Activated CD4-positive, alpha-beta memory T cell treated with anti-CD3 and anti-CD28 coated beads for 36 hours (primary cell): ENCODE data around the gene XKR8. TPM values are rescaled to one million over a fixed set of nuclear protein-coding genes. Genes with fewer than 3 reads are reported as not detected.

Experiments used
- CTCF ChIA-PET: fragments of 350-600 bp; sonication (Branson Sonifier 250); formaldehyde crosslinking; loops from one replicate; lab custom pipeline; 2021; ENCODE audit warnings: antibody characterized with exemption, inconsistent platforms; lab: Charles Lee
- POLR2A ChIA-PET: fragments of 350-600 bp; sonication (Branson Sonifier 250); formaldehyde crosslinking; loops from one replicate; lab custom pipeline; 2021; ENCODE audit warnings: antibody characterized with exemption; lab: Charles Lee
- DNase-seq: peaks from one replicate; pipeline ENCODE4 v3.0.0-alpha.2; 2020
- H3K27ac Mint-ChIP-seq: one replicate; pipeline ENCODE4 v1.8.0; 2021; ENCODE audit warnings: mixed read lengths
- H3K27me3 Mint-ChIP-seq: one replicate; pipeline ENCODE4 v1.8.0; 2021; ENCODE audit warnings: mixed read lengths
- H3K36me3 Mint-ChIP-seq: one replicate; pipeline ENCODE4 v1.8.0; 2021; ENCODE audit warnings: mixed read lengths
- H3K4me1 Mint-ChIP-seq: one replicate; pipeline ENCODE4 v1.8.0; 2021; ENCODE audit warnings: low read depth, mixed read lengths
- H3K4me3 Mint-ChIP-seq: one replicate; pipeline ENCODE4 v1.8.0; 2021; ENCODE audit warnings: mild to moderate bottlenecking, mixed read lengths
- H3K9me3 Mint-ChIP-seq: one replicate; pipeline ENCODE4 v1.8.0; 2021; ENCODE audit warnings: mixed read lengths
- intact Hi-C: fragments of 100-400 bp; cut with micrococcal nuclease; formaldehyde crosslinking; loops from one replicate; pipeline ENCODE4 v1.15.1; 2023
- total RNA-seq, 2 experiments: library from RNA; stranded (reverse); gene quantifications; one replicate each; pipeline ENCODE4 v1.2.3, GENCODE V29; 2021

Gene XKR8
- total RNA-seq, 2 experiments from 2014 or later: 7.1 to 8.9 TPM

- intact Hi-C loops: no loop called here
- Mint-ChIP-seq H3K4me1 (peaks cover 17% of the 10 kb centered on the region), H3K9me3 (no peaks in the 10 kb centered on the region), H3K27ac (no peak overlapping the region), H3K36me3 (no peaks in the 10 kb centered on the region), H3K4me3 (no peak overlapping the region), H3K27me3 (no peaks in the 10 kb centered on the region)
- CTCF ChIA-PET: interaction anchor here (0.9 to 4.2 kb wide), 2 partner anchors 8 to 16 kb away, joined by 3 to 14 read pairs; no protein-coding TSS in a partner anchor
- DNase-seq: no peak
- POLR2A ChIA-PET: no interaction called here
Measured at GRCh38 chr1:27956761-27957160, 3.0 kb upstream of the XKR8 start.

GRCh38 chr1:27957655-27958054, 2.1 kb upstream of the XKR8 start:
- Mint-ChIP-seq H3K27ac (no peak overlapping the region), H3K27me3 (no peaks in the 10 kb centered on the region), H3K4me3 (no peak overlapping the region), H3K4me1 (peaks cover 20% of the 10 kb centered on the region), H3K9me3 (no peaks in the 10 kb centered on the region), H3K36me3 (no peaks in the 10 kb centered on the region)
- intact Hi-C loops: no loop called here
- ChIA-PET POLR2A (no interaction called here), CTCF (interaction anchor here (0.9 to 4.2 kb wide), 2 partner anchors 9 to 17 kb away, joined by 3 to 14 read pairs; no protein-coding TSS in a partner anchor)
- no peak for DNase-seq

- ChIA-PET CTCF (interaction anchor here (0.9 to 4.2 kb wide), 3 partner anchors 18 to 289 kb away, joined by 3 to 14 read pairs (median 4); no protein-coding TSS in a partner anchor), POLR2A (no interaction called here)
- no peak for DNase-seq
- Mint-ChIP-seq H3K27me3 (no peaks in the 10 kb centered on the region), H3K4me3 (no peak overlapping the region), H3K27ac (no peak overlapping the region), H3K4me1 (peaks cover 20% of the 10 kb centered on the region), H3K36me3 (no peaks in the 10 kb centered on the region), H3K9me3 (no peaks in the 10 kb centered on the region)
- intact Hi-C loops: no loop called here
Measured at GRCh38 chr1:27958513-27958912, 1.3 kb upstream of the XKR8 start.

- H3K9me3 Mint-ChIP-seq: no peaks in the 10 kb centered on the region
- peaks cover 20% of the 10 kb centered on the region for H3K4me1 Mint-ChIP-seq
- peak overlapping the region; percentile 43 for H3K27ac Mint-ChIP-seq
- no peak for DNase-seq
- CTCF ChIA-PET: interaction anchor here (1.2 to 4.2 kb wide), 2 partner anchors 20 kb away, joined by 5 to 14 read pairs; no protein-coding TSS in a partner anchor
- intact Hi-C loops: no loop called here
- H3K4me3 Mint-ChIP-seq: peak overlapping the region; percentile 78
- no peaks in the 10 kb centered on the region for H3K27me3 Mint-ChIP-seq
- POLR2A ChIA-PET: interaction anchor here (1.4 kb wide), 1 partner anchor 10 kb away, joined by 3 read pairs; no protein-coding TSS in a partner anchor
- peaks cover 2% of the 10 kb centered on the region for H3K36me3 Mint-ChIP-seq
Measured at GRCh38 chr1:27960762-27961645, 1.2 kb downstream of the XKR8 start.

GRCh38 chr1:27961646-27962221, 2.0 kb downstream of the XKR8 start:
- Mint-ChIP-seq H3K27ac (peak overlapping the region; percentile 43), H3K9me3 (no peaks in the 10 kb centered on the region), H3K4me3 (peak overlapping the region; percentile 78), H3K36me3 (peaks cover 6% of the 10 kb centered on the region), H3K27me3 (no peaks in the 10 kb centered on the region), H3K4me1 (peaks cover 20% of the 10 kb centered on the region)
- intact Hi-C loops: no loop called here
- DNase-seq: no peak
- CTCF ChIA-PET: interaction anchor here (1.2 kb wide), 1 partner anchor 21 kb away, joined by 5 read pairs; no protein-coding TSS in a partner anchor
- POLR2A ChIA-PET: interaction anchor here (1.4 kb wide), 1 partner anchor 9 kb away, joined by 3 read pairs; no protein-coding TSS in a partner anchor

- H3K27me3 Mint-ChIP-seq: no peaks in the 10 kb centered on the region
- ChIA-PET POLR2A (no interaction called here), CTCF (no interaction called here)
- H3K27ac Mint-ChIP-seq: no peak overlapping the region
- H3K9me3 Mint-ChIP-seq: no peaks in the 10 kb centered on the region
- peaks cover 13% of the 10 kb centered on the region for H3K36me3 Mint-ChIP-seq
- DNase-seq: no peak
- peaks cover 29% of the 10 kb centered on the region for H3K4me1 Mint-ChIP-seq
- intact Hi-C loops: no loop called here
- no peak overlapping the region for H3K4me3 Mint-ChIP-seq
Measured at GRCh38 chr1:27963393-27963792, 3.6 kb downstream of the XKR8 start.

- Mint-ChIP-seq H3K4me1 (peaks cover 32% of the 10 kb centered on the region), H3K36me3 (peaks cover 18% of the 10 kb centered on the region), H3K27ac (no peak overlapping the region), H3K4me3 (no peak overlapping the region), H3K9me3 (no peaks in the 10 kb centered on the region), H3K27me3 (no peaks in the 10 kb centered on the region)
- intact Hi-C loops: no loop called here
- ChIA-PET CTCF (no interaction called here), POLR2A (no interaction called here)
- DNase-seq: no peak
Measured at GRCh38 chr1:27966402-27967105, 6.8 kb downstream of the XKR8 start.

GRCh38 chr1:27967106-27967883, 7.5 kb downstream of the XKR8 start:
- Mint-ChIP-seq H3K27me3 (no peaks in the 10 kb centered on the region), H3K36me3 (peaks cover 18% of the 10 kb centered on the region), H3K9me3 (no peaks in the 10 kb centered on the region), H3K27ac (peak overlapping the region; percentile 63), H3K4me1 (peaks cover 27% of the 10 kb centered on the region), H3K4me3 (no peak overlapping the region)
- ChIA-PET POLR2A (no interaction called here), CTCF (interaction anchor here (1.0 kb wide), 1 partner anchor 110 kb away, joined by 3 read pairs; no protein-coding TSS in a partner anchor)
- intact Hi-C loops: no loop called here
- no peak for DNase-seq

- ChIA-PET CTCF (interaction anchor here (1.0 kb wide), 1 partner anchor 110 kb away, joined by 3 read pairs; no protein-coding TSS in a partner anchor), POLR2A (interaction anchor here (0.7 kb wide), 1 partner anchor 16 kb away, joined by 3 read pairs; no protein-coding TSS in a partner anchor)
- no peaks in the 10 kb centered on the region for H3K9me3 Mint-ChIP-seq
- peak; percentile 31 for DNase-seq
- peaks cover 27% of the 10 kb centered on the region for H3K4me1 Mint-ChIP-seq
- H3K27me3 Mint-ChIP-seq: no peaks in the 10 kb centered on the region
- intact Hi-C loops: no loop called here
- peak overlapping the region; percentile 63 for H3K27ac Mint-ChIP-seq
- no peak overlapping the region for H3K4me3 Mint-ChIP-seq
- peaks cover 21% of the 10 kb centered on the region for H3K36me3 Mint-ChIP-seq
Measured at GRCh38 chr1:27967884-27968466, 8.2 kb downstream of the XKR8 start.

- Mint-ChIP-seq H3K4me1 (peaks cover 27% of the 10 kb centered on the region), H3K4me3 (no peak overlapping the region), H3K36me3 (peaks cover 21% of the 10 kb centered on the region), H3K9me3 (no peaks in the 10 kb centered on the region), H3K27ac (peak overlapping the region; percentile 63), H3K27me3 (no peaks in the 10 kb centered on the region)
- intact Hi-C loops: no loop called here
- POLR2A ChIA-PET: interaction anchor here (0.7 kb wide), 1 partner anchor 15 kb away, joined by 3 read pairs; no protein-coding TSS in a partner anchor
- CTCF ChIA-PET: interaction anchor here (1.0 kb wide), 2 partner anchors 30 to 111 kb away, joined by 3 to 4 read pairs; no protein-coding TSS in a partner anchor
- peak; percentile 30 for DNase-seq
Measured at GRCh38 chr1:27968692-27969091, 8.9 kb downstream of the XKR8 start.

- Mint-ChIP-seq H3K4me3 (no peak overlapping the region), H3K27me3 (no peaks in the 10 kb centered on the region), H3K9me3 (no peaks in the 10 kb centered on the region), H3K4me1 (peaks cover 27% of the 10 kb centered on the region), H3K36me3 (peaks cover 20% of the 10 kb centered on the region), H3K27ac (no peak overlapping the region)
- ChIA-PET POLR2A (interaction anchor here (0.7 kb wide), 1 partner anchor 9 kb away, joined by 3 read pairs; no protein-coding TSS in a partner anchor), CTCF (no interaction called here)
- intact Hi-C loops: no loop called here
- DNase-seq: no peak
Measured at GRCh38 chr1:27970401-27970800, 10.6 kb downstream of the XKR8 start.
